HG02884 (cell line): Measurements from ENCODE around the gene RDH14.

ENCODE experiments used
- ATAC-seq: cut with Tn5 transposase; IDR thresholded peaks from one replicate; pipeline ENCODE4 v1.9.1; 2021; ENCODE audit warnings: mild to moderate bottlenecking, moderate library complexity; ENCODE audit not compliant: unreplicated experiment

RDH14 gene

GRCh38 chr2:18566145-18566769, 5.8 kb upstream of the RDH14 start:
- no peak for ATAC-seq

GRCh38 chr2:18560797-18561085, 288 bp upstream of the RDH14 start:
- peak; percentile 1 for ATAC-seq

GRCh38 chr2:18559531-18560030, 872 bp downstream of the RDH14 start:
- ATAC-seq = no peak

- ATAC-seq = no peak
Measured at GRCh38 chr2:18558458-18558857, 2.0 kb downstream of the RDH14 start.

- ATAC-seq = no peak
Measured at GRCh38 chr2:18557121-18557520, 3.3 kb downstream of the RDH14 start.

- ATAC-seq = no peak
Measured at GRCh38 chr2:18552351-18553077, 7.9 kb downstream of the RDH14 start.

- no peak for ATAC-seq
Measured at GRCh38 chr2:18551623-18552022, 8.8 kb downstream of the RDH14 start.

- ATAC-seq = no peak
Measured at GRCh38 chr2:18551169-18551568, 9.3 kb downstream of the RDH14 start.

- ATAC-seq = no peak
Measured at GRCh38 chr2:18550433-18550832, 10.0 kb downstream of the RDH14 start.

GRCh38 chr2:18549083-18549482, 11.4 kb downstream of the RDH14 start:
- no peak for ATAC-seq

- no peak for ATAC-seq
Measured at GRCh38 chr2:18548621-18549020, 11.8 kb downstream of the RDH14 start.

GRCh38 chr2:18546567-18546966, 13.9 kb downstream of the RDH14 start:
- no peak for ATAC-seq

- no peak for ATAC-seq
Measured at GRCh38 chr2:18545384-18545783, 15.1 kb downstream of the RDH14 start.

GRCh38 chr2:18544171-18544570, 16.3 kb downstream of the RDH14 start:
- ATAC-seq = no peak

- no peak for ATAC-seq
Measured at GRCh38 chr2:18540872-18541271, 19.6 kb downstream of the RDH14 start.

- ATAC-seq = no peak
Measured at GRCh38 chr2:18536697-18537096, 23.8 kb downstream of the RDH14 start.

GRCh38 chr2:18536100-18536499, 24.4 kb downstream of the RDH14 start:
- no peak for ATAC-seq

- ATAC-seq = no peak
Measured at GRCh38 chr2:18531194-18531593, 29.3 kb downstream of the RDH14 start.

- ATAC-seq = no peak
Measured at GRCh38 chr2:18527822-18528221, 32.6 kb downstream of the RDH14 start.

- ATAC-seq = no peak
Measured at GRCh38 chr2:18527326-18527725, 33.1 kb downstream of the RDH14 start.

GRCh38 chr2:18526429-18526828, 34.0 kb downstream of the RDH14 start:
- ATAC-seq = no peak

GRCh38 chr2:18525852-18526251, 34.6 kb downstream of the RDH14 start:
- ATAC-seq = no peak

- no peak for ATAC-seq
Measured at GRCh38 chr2:18525236-18525635, 35.2 kb downstream of the RDH14 start.
